AG20443 (cell line): Measurements from ENCODE around the gene SRM.

Experiments
- DNase-seq: peaks from one replicate; pipeline ENCODE4 v3.0.0; 2012; ENCODE audit warnings: low spot score, mixed read lengths

The SRM gene

DNA sequence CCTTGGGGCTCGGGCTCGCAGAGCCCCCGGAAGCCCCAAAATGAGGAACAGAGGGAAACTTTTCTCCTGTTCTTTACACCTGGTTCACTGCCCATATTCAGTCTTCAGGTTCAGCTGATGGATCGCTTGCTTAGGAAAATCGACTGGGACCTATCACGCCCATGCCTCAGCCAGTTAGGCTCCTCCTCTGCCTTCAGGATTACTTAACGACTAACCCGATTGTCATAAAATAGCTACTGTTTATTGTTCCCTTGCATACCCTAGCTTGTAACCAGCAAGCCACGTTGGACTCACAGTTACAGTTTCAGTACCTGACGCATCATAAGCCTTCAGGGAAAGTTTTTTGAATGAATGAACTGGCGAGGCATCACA lies 46.7 kb downstream of the SRM start:
- DNase-seq, result no peak

DNA sequence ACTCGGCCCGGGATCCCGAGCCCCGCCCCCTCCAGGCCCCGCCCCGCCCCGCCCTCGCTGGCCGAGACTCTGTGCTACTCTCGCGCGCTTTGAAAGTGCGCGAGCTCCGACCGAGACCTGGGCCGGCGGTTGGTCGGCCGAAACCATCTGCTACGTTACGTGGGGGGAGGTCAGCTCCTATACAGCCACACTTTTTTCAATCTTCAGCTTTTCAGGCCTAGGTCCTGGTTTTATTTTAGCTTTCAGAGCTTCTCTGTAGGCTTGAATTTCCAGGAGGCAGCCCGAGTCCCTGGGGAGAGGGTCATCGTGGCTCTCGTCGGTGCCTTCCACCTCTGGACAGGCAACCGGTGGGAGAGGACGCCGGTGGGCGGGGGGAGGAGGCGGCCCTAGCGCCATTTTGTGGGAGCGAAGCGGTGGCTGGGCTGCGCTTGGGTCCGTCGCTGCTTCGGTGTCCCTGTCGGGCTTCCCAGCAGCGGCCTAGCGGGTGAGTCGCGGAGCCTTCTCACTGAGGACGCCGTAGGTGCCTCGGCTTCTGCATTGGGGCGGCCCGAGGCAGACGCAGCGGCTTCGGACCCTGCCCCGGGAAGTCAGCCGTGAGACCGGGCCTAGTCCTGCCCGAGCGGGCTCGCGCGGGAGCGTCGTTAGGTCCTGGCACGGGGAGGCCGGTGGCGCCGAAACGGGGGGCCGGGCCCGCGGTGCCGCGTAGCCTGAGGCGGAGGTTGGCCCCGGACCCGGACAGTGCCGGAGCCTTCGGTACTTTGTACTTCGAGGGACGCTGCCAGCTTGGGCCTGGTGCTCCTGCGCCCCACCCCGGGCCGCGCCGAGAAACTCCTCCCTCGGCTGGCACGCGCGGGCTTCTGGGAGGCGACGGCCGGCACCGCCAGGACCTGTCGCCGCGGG lies 47.3 kb downstream of the SRM start, which contains the start of gene TARDBP:
TARDBP (plus strand) TSS at position 395 of the 900 bp plus-strand sequence. CDS start 1,074 bp downstream, outside the sequence.
- DNase-seq, result peak; percentile 99
